Measurements from ENCODE around the gene FNDC3B.

- TF ChIP-seq, protein P1, sequence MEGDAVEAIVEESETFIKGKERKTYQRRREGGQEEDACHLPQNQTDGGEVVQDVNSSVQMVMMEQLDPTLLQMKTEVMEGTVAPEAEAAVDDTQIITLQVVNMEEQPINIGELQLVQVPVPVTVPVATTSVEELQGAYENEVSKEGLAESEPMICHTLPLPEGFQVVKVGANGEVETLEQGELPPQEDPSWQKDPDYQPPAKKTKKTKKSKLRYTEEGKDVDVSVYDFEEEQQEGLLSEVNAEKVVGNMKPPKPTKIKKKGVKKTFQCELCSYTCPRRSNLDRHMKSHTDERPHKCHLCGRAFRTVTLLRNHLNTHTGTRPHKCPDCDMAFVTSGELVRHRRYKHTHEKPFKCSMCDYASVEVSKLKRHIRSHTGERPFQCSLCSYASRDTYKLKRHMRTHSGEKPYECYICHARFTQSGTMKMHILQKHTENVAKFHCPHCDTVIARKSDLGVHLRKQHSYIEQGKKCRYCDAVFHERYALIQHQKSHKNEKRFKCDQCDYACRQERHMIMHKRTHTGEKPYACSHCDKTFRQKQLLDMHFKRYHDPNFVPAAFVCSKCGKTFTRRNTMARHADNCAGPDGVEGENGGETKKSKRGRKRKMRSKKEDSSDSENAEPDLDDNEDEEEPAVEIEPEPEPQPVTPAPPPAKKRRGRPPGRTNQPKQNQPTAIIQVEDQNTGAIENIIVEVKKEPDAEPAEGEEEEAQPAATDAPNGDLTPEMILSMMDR (conservative IDR thresholded peaks at IDR 0.05; ENCODE audit: low read length): no peak
- no peak for TF ChIP-seq EZH2phosphoT487 (IDR thresholded peaks at IDR 0.05; ENCODE audit: borderline replicate concordance)
Measured at GRCh38 chr3:172223870-172224269, 184.5 kb downstream of the FNDC3B start.

All from Loucy (cell line).